ENCODE results near the gene AK4. TPM values are rescaled to one million over a fixed set of nuclear protein-coding genes. Genes with fewer than 3 reads are reported as not detected.

The AK4 gene
- total RNA-seq, 4 donors from 2014 or later = 32.2 to 46.3 (median 39.6) TPM

GRCh38 chr1:65243491-65243890 lies 95.5 kb downstream of the AK4 start:
- Histone ChIP-seq H3K27ac (no peak overlapping the region), H3K36me3 (no peaks in the 10 kb centered on the region), H3K4me1 (peaks cover 0 to 4% (median 0%) of the 10 kb centered on the region in 3 donors), H3K4me3 (no peak overlapping the region), H3K27me3 (peaks cover 0 to 8% (median 0%) of the 10 kb centered on the region in 4 donors), H3K9me3 (no peaks in the 10 kb centered on the region)
- WGBS, 2 donors = 82 to 84% methylated on average over 3 of the region's 3 CpGs
- intact Hi-C loops (cut with DNase I) = loop anchor here (5.0 kb wide), 1 partner anchor 444 kb away; no protein-coding TSS in a partner anchor
- no peak for TF ChIP-seq POLR2A (IDR thresholded peaks at IDR 0.05)
- TF ChIP-seq CTCF (IDR thresholded peaks at IDR 0.05) = no peak
- DNase-seq = no peak

- H3K4me3 ChIP-seq = no peak overlapping the region
- H3K27me3 ChIP-seq = peaks cover 0 to 8% (median 0%) of the 10 kb centered on the region in 4 donors
- no peaks in the 10 kb centered on the region for H3K36me3 ChIP-seq
- H3K9me3 ChIP-seq = no peaks in the 10 kb centered on the region
- TF ChIP-seq CTCF (IDR thresholded peaks at IDR 0.05) (no peak), POLR2A (IDR thresholded peaks at IDR 0.05) (no peak)
- DNase-seq = no peak
- peaks cover 0 to 4% (median 0%) of the 10 kb centered on the region in 3 donors for H3K4me1 ChIP-seq
- intact Hi-C loops (cut with DNase I) = no loop called here
- no peak overlapping the region for H3K27ac ChIP-seq
Observed at GRCh38 chr1:65245295-65245694, 97.3 kb downstream of the AK4 start.

GRCh38 chr1:65247419-65248359 lies 99.7 kb downstream of the AK4 start:
- H3K27ac ChIP-seq = peak overlapping the region in 3 of 4 donors; percentile 38 to 71 (median 59)
- peaks cover 0 to 4% (median 0%) of the 10 kb centered on the region in 3 donors for H3K4me1 ChIP-seq
- no peaks in the 10 kb centered on the region for H3K9me3 ChIP-seq
- H3K27me3 ChIP-seq = peaks cover 0 to 8% (median 0%) of the 10 kb centered on the region in 4 donors
- no peak for DNase-seq
- WGBS, 2 donors = 62 to 63% methylated on average over 3 to 4 of the region's 4 CpGs
- intact Hi-C loops (cut with DNase I) = no loop called here
- no peak for TF ChIP-seq POLR2A (IDR thresholded peaks at IDR 0.05)
- no peak for TF ChIP-seq CTCF (IDR thresholded peaks at IDR 0.05)
- H3K4me3 ChIP-seq = no peak overlapping the region
- H3K36me3 ChIP-seq = no peaks in the 10 kb centered on the region

- 72 to 81% methylated on average over 2 of the region's 2 CpGs for WGBS, 2 donors
- H3K9me3 ChIP-seq = no peaks in the 10 kb centered on the region
- intact Hi-C loops (cut with DNase I) = no loop called here
- peaks cover 0 to 15% (median 0%) of the 10 kb centered on the region in 4 donors for H3K27me3 ChIP-seq
- TF ChIP-seq CTCF (IDR thresholded peaks at IDR 0.05) = no peak
- no peak overlapping the region for H3K27ac ChIP-seq
- peaks cover 4 to 25% (median 10%) of the 10 kb centered on the region in 3 donors for H3K4me1 ChIP-seq
- H3K36me3 ChIP-seq = no peaks in the 10 kb centered on the region
- no peak for DNase-seq
- no peak overlapping the region for H3K4me3 ChIP-seq
Observed at GRCh38 chr1:65250826-65251225, 102.8 kb downstream of the AK4 start.

GRCh38 chr1:65253800-65254319 lies 105.9 kb downstream of the AK4 start:
- H3K27ac ChIP-seq = peak overlapping the region in 2 of 4 donors; percentile 62 to 65
- WGBS, 2 donors = 2 to 3% methylated on average over 9 to 10 of the region's 15 CpGs
- TF ChIP-seq POLR2A (IDR thresholded peaks at IDR 0.05) (no peak), CTCF (IDR thresholded peaks at IDR 0.05) (no peak)
- H3K4me1 ChIP-seq = peaks cover 4 to 21% (median 10%) of the 10 kb centered on the region in 3 donors
- peaks cover 0 to 22% (median 0%) of the 10 kb centered on the region in 4 donors for H3K27me3 ChIP-seq
- DNase-seq = no peak
- no peaks in the 10 kb centered on the region for H3K36me3 ChIP-seq
- no peaks in the 10 kb centered on the region for H3K9me3 ChIP-seq
- intact Hi-C loops (cut with DNase I) = no loop called here
- peak overlapping the region; percentile 56 to 89 (median 69) for H3K4me3 ChIP-seq

Measured in esophagus squamous epithelium (tissue), 5 donors.